Skin epidermis (tissue), 12 donors: ENCODE measurements around the gene SF3A1.
A peak's percentile ranks its signal among the peaks of the same experiment; 100 is the strongest.
"Not testable (repeated sequence)": the region's sequence is repeated elsewhere in the genome, so short reads cannot be mapped to it uniquely, and the experiment has no call there.

Experiments used
- H3K27ac ChIP-seq, 21 experiments: fragments of 200-600 bp; sonication (generic) in 11 of 21; one replicate each; pipeline ENCODE4 v1.5.0; 2020; ENCODE audit warnings: mild to moderate bottlenecking in 3 of 21, inconsistent platforms in 2 of 21, moderate library complexity in 2 of 21
- H3K4me3 ChIP-seq, 7 experiments: fragments of 200-600 bp; sonication (generic) in 2 of 7; one replicate each; pipeline ENCODE4 v1.5.0; 2020; ENCODE audit warnings: inconsistent platforms in 2 of 7, mild to moderate bottlenecking in 2 of 7, moderate library complexity in 1 of 7

Gene SF3A1, protein sequence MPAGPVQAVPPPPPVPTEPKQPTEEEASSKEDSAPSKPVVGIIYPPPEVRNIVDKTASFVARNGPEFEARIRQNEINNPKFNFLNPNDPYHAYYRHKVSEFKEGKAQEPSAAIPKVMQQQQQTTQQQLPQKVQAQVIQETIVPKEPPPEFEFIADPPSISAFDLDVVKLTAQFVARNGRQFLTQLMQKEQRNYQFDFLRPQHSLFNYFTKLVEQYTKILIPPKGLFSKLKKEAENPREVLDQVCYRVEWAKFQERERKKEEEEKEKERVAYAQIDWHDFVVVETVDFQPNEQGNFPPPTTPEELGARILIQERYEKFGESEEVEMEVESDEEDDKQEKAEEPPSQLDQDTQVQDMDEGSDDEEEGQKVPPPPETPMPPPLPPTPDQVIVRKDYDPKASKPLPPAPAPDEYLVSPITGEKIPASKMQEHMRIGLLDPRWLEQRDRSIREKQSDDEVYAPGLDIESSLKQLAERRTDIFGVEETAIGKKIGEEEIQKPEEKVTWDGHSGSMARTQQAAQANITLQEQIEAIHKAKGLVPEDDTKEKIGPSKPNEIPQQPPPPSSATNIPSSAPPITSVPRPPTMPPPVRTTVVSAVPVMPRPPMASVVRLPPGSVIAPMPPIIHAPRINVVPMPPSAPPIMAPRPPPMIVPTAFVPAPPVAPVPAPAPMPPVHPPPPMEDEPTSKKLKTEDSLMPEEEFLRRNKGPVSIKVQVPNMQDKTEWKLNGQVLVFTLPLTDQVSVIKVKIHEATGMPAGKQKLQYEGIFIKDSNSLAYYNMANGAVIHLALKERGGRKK

DNA sequence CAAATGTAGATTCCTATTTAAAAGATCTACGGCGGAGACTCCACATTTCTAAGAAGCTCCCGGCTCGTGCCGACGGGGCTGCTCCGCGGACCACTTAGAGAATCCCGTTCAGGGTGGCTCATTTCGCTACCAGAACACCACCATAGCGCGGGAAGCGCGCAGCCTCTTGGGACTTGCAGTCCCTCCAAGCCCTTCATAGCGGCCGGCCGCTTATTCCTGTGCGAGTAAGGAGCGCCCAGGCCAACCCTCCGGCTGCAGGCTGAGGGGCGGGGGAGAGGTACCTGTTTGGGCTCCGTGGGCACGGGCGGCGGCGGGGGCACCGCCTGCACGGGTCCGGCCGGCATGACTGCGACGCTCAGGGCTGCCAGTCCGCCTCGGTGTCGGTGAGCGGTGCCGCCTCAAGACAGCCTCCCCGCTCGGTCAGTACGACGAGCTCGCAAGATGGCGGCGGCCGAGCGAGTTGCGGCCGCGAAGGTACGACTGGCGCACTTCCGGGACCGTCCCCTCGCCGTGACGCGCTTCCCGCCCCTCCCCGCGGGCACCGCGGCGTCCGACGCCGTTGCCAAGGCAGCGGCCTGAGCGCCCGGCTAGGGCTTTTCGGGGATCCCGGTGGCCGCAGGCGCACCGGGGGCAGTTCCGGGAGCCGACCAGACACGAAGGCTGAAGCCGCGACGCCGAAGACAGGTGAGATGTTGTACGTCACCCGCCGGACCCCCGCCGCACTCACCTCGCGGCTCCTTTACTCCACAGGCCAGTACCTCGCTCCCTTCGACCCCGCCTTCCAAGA is at the start of gene SF3A1, which contains the start of gene CCDC157:
SF3A1 (minus strand) TSS at position 446 of the 787 bp plus-strand sequence; CDS start at position 344, 102 bp downstream.
CCDC157 (plus strand) TSS at position 559 of the 787 bp plus-strand sequence. CDS start 8,994 bp downstream, outside the sequence.
- peak within 1 kb of the TSS; percentile 65 to 94 (median 81) for H3K4me3 ChIP-seq

DNA sequence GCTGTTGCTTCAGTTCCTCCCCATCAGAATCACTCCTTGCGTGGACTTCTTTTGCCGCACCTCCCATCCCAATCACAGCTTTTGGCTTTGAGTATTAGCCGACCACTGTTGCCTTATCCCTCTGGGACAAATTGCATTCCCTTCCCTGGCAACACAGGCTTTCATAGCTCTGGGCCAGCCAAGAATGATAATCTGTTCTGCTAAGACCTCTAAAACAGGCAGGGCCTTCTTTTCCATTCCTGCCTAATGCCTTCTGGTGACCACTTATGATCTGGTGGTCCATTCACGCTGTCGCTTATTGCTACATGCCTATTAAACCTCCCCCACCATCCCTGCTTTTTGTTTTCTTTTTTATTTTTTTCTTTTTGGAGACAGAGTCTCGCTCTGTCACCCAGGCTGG is 49.7 kb upstream of the SF3A1 start:
- H3K27ac ChIP-seq, result peak overlapping the region in 1 of 21 experiments; percentile 2

More for the DNA sequence above, at the start of gene SF3A1, which contains the start of gene CCDC157:
- peak within 1 kb of the TSS; percentile 90 to 100 (median 96) for H3K27ac ChIP-seq

GRCh38 chr22:30405731-30406130 is 49.0 kb upstream of the SF3A1 start:
- Histone ChIP-seq H3K4me3 (no peak overlapping the region), H3K27ac (peak overlapping the region in 1 of 21 experiments; percentile 2)

More for the DNA sequence above, 49.7 kb upstream of the SF3A1 start:
- no peak overlapping the region for H3K4me3 ChIP-seq

DNA sequence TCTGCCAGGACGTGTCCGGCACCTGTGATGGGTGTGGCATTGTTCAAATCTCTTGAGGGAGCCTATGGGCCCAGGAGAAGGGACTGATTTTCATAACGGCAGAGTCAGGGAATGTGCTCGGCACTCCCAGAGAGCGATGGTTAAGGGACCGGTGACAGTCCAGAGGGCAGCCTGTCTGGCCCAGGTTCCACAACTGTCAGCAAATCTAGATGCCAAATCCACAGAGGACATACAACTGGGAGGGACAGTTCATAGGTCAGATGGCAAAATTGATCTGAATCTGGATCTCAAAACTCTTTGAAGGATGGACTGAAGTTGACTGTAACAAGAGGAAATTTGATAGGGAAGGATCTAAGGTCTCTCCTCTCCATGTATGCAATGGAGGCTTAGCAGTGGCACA is 47.6 kb upstream of the SF3A1 start:
- Histone ChIP-seq H3K4me3 (no peak overlapping the region), H3K27ac (no peak overlapping the region)

GRCh38 chr22:30402766-30403104 is 46.0 kb upstream of the SF3A1 start:
- not testable (repeated sequence) for H3K27ac ChIP-seq, H3K4me3 ChIP-seq

DNA sequence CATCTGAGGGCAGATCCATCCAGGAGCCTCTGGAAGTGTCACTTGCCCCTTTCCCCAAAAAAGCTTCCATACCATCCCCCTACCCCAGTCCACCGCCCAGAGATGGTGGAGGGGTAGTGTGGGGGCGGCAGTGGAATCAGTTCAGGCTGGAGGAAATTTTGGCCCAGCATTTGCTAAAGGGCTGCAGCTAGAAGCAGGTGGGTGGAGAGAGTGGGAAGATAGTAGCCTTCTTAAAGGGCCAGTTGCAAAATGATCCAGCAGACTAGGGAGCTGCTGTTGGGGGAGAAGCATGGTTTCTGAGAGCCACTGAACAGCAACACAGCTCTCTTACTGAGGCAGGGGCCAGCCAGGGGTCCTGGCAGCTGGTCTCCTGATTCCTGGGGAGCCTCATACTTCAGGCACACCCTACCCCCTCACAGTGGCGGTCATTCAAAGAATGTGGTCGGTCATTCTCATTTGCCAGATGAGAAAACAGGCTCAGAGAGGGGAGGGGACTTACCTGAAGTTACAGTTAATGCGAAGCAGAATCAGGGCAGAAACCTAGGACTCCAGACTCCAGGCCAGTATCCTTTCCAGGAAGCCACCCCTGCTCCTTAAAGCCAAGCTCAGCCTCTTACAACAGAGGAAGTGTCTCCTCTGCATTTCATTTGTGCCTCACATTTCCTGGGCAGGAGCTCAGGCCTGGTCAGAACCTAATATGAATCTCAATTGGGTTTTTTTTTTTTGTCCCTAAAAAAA is 45.5 kb upstream of the SF3A1 start:
- no peak overlapping the region for H3K27ac ChIP-seq

GRCh38 chr22:30401024-30401423 is 44.3 kb upstream of the SF3A1 start:
- not testable (repeated sequence) for H3K4me3 ChIP-seq, H3K27ac ChIP-seq

More for the DNA sequence above, 45.5 kb upstream of the SF3A1 start:
- no peak overlapping the region for H3K4me3 ChIP-seq

- H3K27ac ChIP-seq, result peak overlapping the region in 7 of 21 experiments; percentile 0 to 89 (median 40)
- H3K4me3 ChIP-seq, result no peak overlapping the region
Measured at GRCh38 chr22:30400159-30400558, 43.5 kb upstream of the SF3A1 start.

- Histone ChIP-seq H3K4me3 (no peak overlapping the region), H3K27ac (peak overlapping the region in 8 of 21 experiments; percentile 0 to 89 (median 50))
Measured at GRCh38 chr22:30399718-30400117, 43.0 kb upstream of the SF3A1 start.

DNA sequence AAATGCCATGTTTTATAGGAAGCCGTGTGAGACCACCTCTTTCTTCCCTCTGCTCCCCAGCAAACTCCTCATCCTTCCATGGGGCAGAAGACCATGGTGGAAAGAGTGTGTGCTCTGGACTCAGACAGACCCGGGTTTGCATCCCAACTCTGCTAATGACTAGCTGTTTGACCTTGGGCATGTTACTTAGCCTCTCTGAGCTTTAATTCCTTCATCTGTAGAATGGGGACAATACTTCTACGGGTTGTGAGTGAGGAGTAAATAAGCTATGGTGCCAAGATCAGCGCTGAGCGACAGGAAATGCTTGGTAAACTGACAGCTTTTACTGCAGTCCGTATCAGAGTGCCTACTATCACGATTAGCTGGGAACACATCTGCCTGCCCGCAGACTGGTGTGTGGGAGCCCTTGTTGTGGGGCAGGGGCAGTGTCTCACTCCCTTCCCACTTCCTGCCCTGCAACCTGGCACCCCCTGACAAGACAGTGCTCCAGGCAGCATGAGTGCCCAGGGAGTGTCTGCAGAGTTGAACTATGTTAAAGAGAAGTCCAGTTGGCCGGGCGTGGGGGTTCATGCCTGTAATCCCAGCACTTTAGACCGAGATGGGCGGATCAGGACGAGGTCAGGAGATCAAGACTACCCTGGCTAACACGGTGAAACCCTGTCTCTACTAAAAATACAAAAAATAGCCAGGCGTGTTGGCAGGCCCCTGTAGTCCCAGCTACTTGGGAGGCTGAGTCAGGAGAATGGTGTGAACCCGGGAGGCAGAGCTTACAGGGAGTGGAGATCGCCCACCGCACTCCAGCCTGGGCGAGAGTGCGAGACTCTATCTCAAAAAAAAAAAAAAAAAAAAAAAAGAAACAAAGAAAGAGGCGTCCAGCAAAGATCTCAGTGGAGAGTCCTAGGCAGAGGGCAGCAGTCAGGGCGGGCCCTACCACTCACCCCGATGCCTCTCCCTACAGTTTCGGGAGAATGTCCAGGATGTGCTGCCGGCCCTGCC is 42.3 kb upstream of the SF3A1 start:
- Histone ChIP-seq H3K27ac (peak overlapping the region in 8 of 21 experiments; percentile 0 to 89 (median 57)), H3K4me3 (peak overlapping the region in 2 of 7 experiments; percentile 54 to 60)

GRCh38 chr22:30397656-30398635 is 41.3 kb upstream of the SF3A1 start:
- H3K27ac ChIP-seq, result peak overlapping the region in 17 of 21 experiments; percentile 49 to 89 (median 81)
- peak overlapping the region; percentile 48 to 79 (median 68) for H3K4me3 ChIP-seq

GRCh38 chr22:30396871-30397655 is 40.4 kb upstream of the SF3A1 start, which contains the start of gene SEC14L2:
Gene SEC14L2 (plus strand): TSS chr22:30397018. CDS start chr22:30397117, 99 bp downstream.
- peak within 1 kb of the TSS in 20 of 21 experiments; percentile 20 to 89 (median 80) for H3K27ac ChIP-seq

GRCh38 chr22:30393885-30394284 is 37.2 kb upstream of the SF3A1 start:
- Histone ChIP-seq H3K4me3 (no peak overlapping the region), H3K27ac (no peak overlapping the region)

More at GRCh38 chr22:30396871-30397655, 40.4 kb upstream of the SF3A1 start, which contains the start of gene SEC14L2:
- H3K4me3 ChIP-seq, result peak within 1 kb of the TSS; percentile 48 to 79 (median 68)

DNA sequence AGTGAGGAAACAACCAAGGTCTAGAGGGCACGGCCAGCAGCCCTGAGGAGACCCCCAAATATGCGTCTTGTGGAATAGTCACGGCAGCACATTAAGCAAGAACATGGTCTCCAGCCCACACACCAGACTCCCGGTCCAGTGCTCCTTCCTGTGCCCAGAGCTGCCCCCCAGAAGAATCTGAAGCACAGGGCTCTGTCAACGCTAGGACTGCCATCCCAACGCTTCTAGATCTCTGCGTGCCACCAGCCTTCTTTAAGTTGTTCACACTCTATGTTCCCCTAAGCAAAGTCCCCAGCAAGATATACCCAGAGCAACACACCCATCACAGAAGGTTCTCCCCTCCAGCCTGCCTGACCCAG is 36.6 kb upstream of the SF3A1 start:
- no peak overlapping the region for H3K4me3 ChIP-seq
- no peak overlapping the region for H3K27ac ChIP-seq

- no peak overlapping the region for H3K4me3 ChIP-seq
- H3K27ac ChIP-seq, result no peak overlapping the region
Measured at GRCh38 chr22:30392661-30393321, 36.1 kb upstream of the SF3A1 start.
